Tibial nerve (tissue), 4 donors: ENCODE data around the gene RSRC1. TPM values are rescaled to one million over a fixed set of nuclear protein-coding genes. Genes with fewer than 3 reads are reported as not detected.

Experiments used
- DNase-seq, 2 donors: peaks; one replicate each; pipeline ENCODE4 v3.0.0-alpha.2; 2019; ENCODE audit warnings: low spot score in 2 of 2
- H3K27ac ChIP-seq, 4 donors: fragments of 200-600 bp; sonication (generic) in 3 of 4; one replicate each; pipeline ENCODE4 v1.5.1; 2017 to 2019; ENCODE audit warnings: mild to moderate bottlenecking in 1 of 4
- H3K27me3 ChIP-seq, 2 donors: fragments of 200-600 bp; sonication (generic) in 1 of 2; one replicate each; pipeline versions ENCODE4 v1.5.1 to v1.6.0; 2017 to 2019
- H3K36me3 ChIP-seq, 3 donors: fragments of 200-600 bp; sonication (generic); one replicate each; pipeline ENCODE4 v1.5.1; 2018 to 2019
- H3K4me1 ChIP-seq, 4 donors: fragments of 200-600 bp; sonication (generic) in 3 of 4; one replicate each; pipeline ENCODE4 v1.5.1; 2017 to 2019
- H3K4me3 ChIP-seq, 4 donors: fragments of 200-600 bp; sonication (generic) in 3 of 4; one replicate each; pipeline ENCODE4 v1.5.1; 2017 to 2019; ENCODE audit warnings: mild to moderate bottlenecking in 1 of 4, moderate library complexity in 1 of 4
- H3K9me3 ChIP-seq, 4 donors: fragments of 200-600 bp; sonication (generic) in 3 of 4; one replicate each; pipeline ENCODE4 v1.5.1; 2017 to 2019
- CTCF ChIP-seq, 5 experiments: fragments of 200-600 bp in 3 of 5; fragments of 450-650 bp in 2 of 5; sonication (generic) in 3 of 5; IDR thresholded peaks; one replicate each; pipeline ENCODE4 v1.5.1; 2016 to 2019; ENCODE audit warnings: antibody characterized with exemption in 5 of 5, mild to moderate bottlenecking in 3 of 5, moderate library complexity in 2 of 5
- EP300 ChIP-seq, 2 donors: sonication (generic); formaldehyde crosslinking; IDR thresholded peaks; one replicate each; pipeline ENCODE4 v1.6.1; 2017; ENCODE audit warnings: antibody characterized with exemption in 2 of 2, mild to moderate bottlenecking in 1 of 2
- POLR2A ChIP-seq, 2 donors: fragments of 450-650 bp; IDR thresholded peaks; one replicate each; pipeline ENCODE4 v1.6.1; 2017; ENCODE audit warnings: antibody characterized with exemption in 2 of 2, mild to moderate bottlenecking in 2 of 2, moderate library complexity in 2 of 2
- WGBS, 2 donors: methylation state at CpG; one replicate each; pipeline ENCODE4 v1.1.5; 2018; 5-methylcytosine and 5-hydroxymethylcytosine counted together
- total RNA-seq, 4 donors: library from RNA; depleted of rRNA; stranded (reverse); fragments of >200 nt; gene quantifications; one replicate each; pipeline ENCODE4 v1.1.0, GENCODE V29; 2016

Gene RSRC1
- total RNA-seq, 4 donors from 2014 or later = 58.2 to 70.5 (median 68.6) TPM

- Histone ChIP-seq H3K27ac (no peak overlapping the region), H3K9me3 (no peaks in the 10 kb centered on the region), H3K4me1 (no peaks in the 10 kb centered on the region), H3K27me3 (no peaks in the 10 kb centered on the region), H3K36me3 (peaks cover 0 to 11% (median 0%) of the 10 kb centered on the region in 3 donors), H3K4me3 (no peak overlapping the region)
- TF ChIP-seq POLR2A (IDR thresholded peaks at IDR 0.05) = no peak
- TF ChIP-seq EP300 (IDR thresholded peaks at IDR 0.05) = no peak
- no peak for TF ChIP-seq CTCF (IDR thresholded peaks at IDR 0.05)
- no peak for DNase-seq
- WGBS, 2 donors = 94 to 96% methylated on average over 3 of the region's 3 CpGs
Measured at GRCh38 chr3:158159714-158160113, 49.8 kb downstream of the RSRC1 start.

DNA sequence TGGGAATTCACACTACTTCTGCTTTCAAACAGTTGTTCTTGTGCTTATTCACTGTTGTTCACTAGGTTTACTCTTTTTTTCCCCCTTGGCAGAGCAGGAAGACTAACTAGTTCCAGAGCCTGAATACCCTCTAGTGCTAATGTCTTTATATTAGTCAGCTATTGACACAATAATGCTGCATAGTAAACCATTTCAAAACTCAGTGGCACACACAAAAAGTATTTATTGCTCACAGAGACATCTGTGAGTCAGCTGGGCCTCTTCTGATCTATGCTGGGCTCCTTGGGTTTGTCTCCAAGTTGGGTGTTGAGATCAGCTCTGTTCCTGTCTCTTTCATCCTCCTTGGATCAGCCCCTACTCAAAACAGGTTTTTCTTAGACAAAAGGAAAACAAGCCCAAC lies 51.1 kb downstream of the RSRC1 start:
- H3K4me1 ChIP-seq = no peaks in the 10 kb centered on the region
- TF ChIP-seq CTCF (IDR thresholded peaks at IDR 0.05) (no peak), EP300 (IDR thresholded peaks at IDR 0.05) (no peak), POLR2A (IDR thresholded peaks at IDR 0.05) (no peak)
- no peaks in the 10 kb centered on the region for H3K27me3 ChIP-seq
- no peak for DNase-seq
- no peak overlapping the region for H3K4me3 ChIP-seq
- no peak overlapping the region for H3K27ac ChIP-seq
- H3K9me3 ChIP-seq = no peaks in the 10 kb centered on the region
- no peaks in the 10 kb centered on the region for H3K36me3 ChIP-seq

DNA sequence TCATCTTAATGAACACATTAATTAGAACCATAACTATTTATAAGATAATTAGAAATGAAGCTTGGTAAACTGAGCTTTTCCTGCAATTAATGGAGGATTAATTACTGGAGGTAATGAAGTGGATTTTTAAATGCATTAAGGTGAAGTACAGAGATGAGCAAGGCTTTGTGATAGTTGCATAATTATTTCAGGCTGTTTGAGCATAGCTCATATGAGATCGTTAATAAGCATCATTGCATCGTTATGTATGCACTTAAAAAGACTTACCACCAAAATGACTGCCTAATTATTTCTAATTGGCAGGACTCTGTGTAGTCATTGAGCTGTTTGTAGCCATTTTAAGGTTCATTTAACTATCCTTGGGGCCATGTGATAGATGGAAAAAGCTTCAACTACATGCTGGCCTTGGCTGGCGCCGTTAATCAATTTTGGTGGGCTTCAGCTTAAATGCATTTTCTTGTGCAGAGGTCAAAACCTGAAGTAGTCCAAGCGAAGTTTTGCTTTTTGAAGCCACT lies 55.3 kb downstream of the RSRC1 start:
- no peak for DNase-seq
- 92 to 94% methylated on average over 5 of the region's 5 CpGs for WGBS, 2 donors
- H3K4me1 ChIP-seq = peaks cover 0 to 16% (median 0%) of the 10 kb centered on the region in 4 donors

GRCh38 chr3:158165730-158166129 lies 55.8 kb downstream of the RSRC1 start:
- Histone ChIP-seq H3K36me3 (peaks cover 0 to 2% (median 0%) of the 10 kb centered on the region in 3 donors), H3K27ac (no peak overlapping the region), H3K27me3 (no peaks in the 10 kb centered on the region), H3K4me3 (no peak overlapping the region), H3K4me1 (peaks cover 0 to 16% (median 0%) of the 10 kb centered on the region in 4 donors), H3K9me3 (no peaks in the 10 kb centered on the region)
- DNase-seq = no peak
- TF ChIP-seq POLR2A (IDR thresholded peaks at IDR 0.05) = no peak
- TF ChIP-seq EP300 (IDR thresholded peaks at IDR 0.05) = no peak
- TF ChIP-seq CTCF (IDR thresholded peaks at IDR 0.05) = no peak

More for the DNA sequence above, 55.3 kb downstream of the RSRC1 start:
- H3K27ac ChIP-seq = no peak overlapping the region
- no peak for TF ChIP-seq CTCF (IDR thresholded peaks at IDR 0.05)
- no peak for TF ChIP-seq POLR2A (IDR thresholded peaks at IDR 0.05)
- TF ChIP-seq EP300 (IDR thresholded peaks at IDR 0.05) = no peak
- H3K9me3 ChIP-seq = no peaks in the 10 kb centered on the region
- no peaks in the 10 kb centered on the region for H3K36me3 ChIP-seq
- H3K4me3 ChIP-seq = no peak overlapping the region
- H3K27me3 ChIP-seq = no peaks in the 10 kb centered on the region

GRCh38 chr3:158166223-158166622 lies 56.3 kb downstream of the RSRC1 start:
- Histone ChIP-seq H3K4me1 (peaks cover 0 to 16% (median 0%) of the 10 kb centered on the region in 4 donors), H3K4me3 (no peak overlapping the region), H3K36me3 (peaks cover 0 to 4% (median 0%) of the 10 kb centered on the region in 3 donors), H3K27ac (no peak overlapping the region), H3K9me3 (no peaks in the 10 kb centered on the region), H3K27me3 (no peaks in the 10 kb centered on the region)
- TF ChIP-seq POLR2A (IDR thresholded peaks at IDR 0.05) (no peak), EP300 (IDR thresholded peaks at IDR 0.05) (no peak), CTCF (IDR thresholded peaks at IDR 0.05) (no peak)
- WGBS, 2 donors = 74 to 80% methylated on average over 2 of the region's 2 CpGs
- DNase-seq = no peak
